Measurements from ENCODE around the gene RAB17. TPM values are rescaled to one million over a fixed set of nuclear protein-coding genes. Genes with fewer than 3 reads are reported as not detected.
"Not testable (repeated sequence)": the region's sequence is repeated elsewhere in the genome, so short reads cannot be mapped to it uniquely, and the experiment has no call there.

RAB17 gene
- total RNA-seq, 1 donor from 2014 or later = 60.1 TPM

DNA sequence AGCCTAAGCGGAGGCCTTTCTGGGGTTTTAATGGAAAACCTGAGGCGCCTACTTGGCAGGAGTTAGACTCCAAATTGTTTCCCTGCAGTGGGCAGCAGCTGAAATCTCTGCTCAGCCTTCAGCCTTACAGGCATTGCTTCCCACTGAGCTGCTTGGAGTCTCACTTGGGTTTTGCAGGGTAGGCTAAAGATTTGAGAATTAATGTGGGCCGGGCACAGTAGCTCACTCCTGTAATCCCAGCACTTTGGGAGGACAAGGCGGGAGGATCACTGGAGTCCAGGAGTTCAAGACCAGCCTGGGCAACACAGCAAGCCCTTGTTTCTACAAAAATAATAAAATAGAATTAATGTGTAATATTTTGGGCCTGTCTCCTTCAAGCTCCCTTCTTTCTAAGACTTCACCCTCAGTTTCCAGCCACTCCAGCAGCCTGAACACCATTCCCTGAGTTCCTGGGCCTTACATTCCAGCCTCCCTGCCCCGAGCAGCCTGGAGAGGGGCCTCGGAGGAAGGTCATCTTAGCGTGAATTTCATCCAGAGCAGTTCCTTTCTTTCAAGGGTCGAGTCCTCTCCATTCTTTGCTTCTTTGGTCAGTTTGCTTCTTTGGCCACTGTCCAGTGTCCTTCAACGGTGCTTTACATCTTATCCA, 9.1 kb upstream of the RAB17 start:
- Histone ChIP-seq H3K27ac (peak overlapping the region; percentile 61), H3K9me3 (no peaks in the 10 kb centered on the region), H3K4me1 (peaks cover 35% of the 10 kb centered on the region), H3K27me3 (ENCODE audit: low read depth) (no peaks in the 10 kb centered on the region), H3K36me3 (no peaks in the 10 kb centered on the region), H3K4me3 (peak overlapping the region; percentile 4)
- ATAC-seq = no peak
- no peak for DNase-seq
- intact Hi-C loops (cut with DNase I) = no loop called here
- TF ChIP-seq, protein P1, sequence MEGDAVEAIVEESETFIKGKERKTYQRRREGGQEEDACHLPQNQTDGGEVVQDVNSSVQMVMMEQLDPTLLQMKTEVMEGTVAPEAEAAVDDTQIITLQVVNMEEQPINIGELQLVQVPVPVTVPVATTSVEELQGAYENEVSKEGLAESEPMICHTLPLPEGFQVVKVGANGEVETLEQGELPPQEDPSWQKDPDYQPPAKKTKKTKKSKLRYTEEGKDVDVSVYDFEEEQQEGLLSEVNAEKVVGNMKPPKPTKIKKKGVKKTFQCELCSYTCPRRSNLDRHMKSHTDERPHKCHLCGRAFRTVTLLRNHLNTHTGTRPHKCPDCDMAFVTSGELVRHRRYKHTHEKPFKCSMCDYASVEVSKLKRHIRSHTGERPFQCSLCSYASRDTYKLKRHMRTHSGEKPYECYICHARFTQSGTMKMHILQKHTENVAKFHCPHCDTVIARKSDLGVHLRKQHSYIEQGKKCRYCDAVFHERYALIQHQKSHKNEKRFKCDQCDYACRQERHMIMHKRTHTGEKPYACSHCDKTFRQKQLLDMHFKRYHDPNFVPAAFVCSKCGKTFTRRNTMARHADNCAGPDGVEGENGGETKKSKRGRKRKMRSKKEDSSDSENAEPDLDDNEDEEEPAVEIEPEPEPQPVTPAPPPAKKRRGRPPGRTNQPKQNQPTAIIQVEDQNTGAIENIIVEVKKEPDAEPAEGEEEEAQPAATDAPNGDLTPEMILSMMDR (IDR thresholded peaks at IDR 0.05) = no peak

DNA sequence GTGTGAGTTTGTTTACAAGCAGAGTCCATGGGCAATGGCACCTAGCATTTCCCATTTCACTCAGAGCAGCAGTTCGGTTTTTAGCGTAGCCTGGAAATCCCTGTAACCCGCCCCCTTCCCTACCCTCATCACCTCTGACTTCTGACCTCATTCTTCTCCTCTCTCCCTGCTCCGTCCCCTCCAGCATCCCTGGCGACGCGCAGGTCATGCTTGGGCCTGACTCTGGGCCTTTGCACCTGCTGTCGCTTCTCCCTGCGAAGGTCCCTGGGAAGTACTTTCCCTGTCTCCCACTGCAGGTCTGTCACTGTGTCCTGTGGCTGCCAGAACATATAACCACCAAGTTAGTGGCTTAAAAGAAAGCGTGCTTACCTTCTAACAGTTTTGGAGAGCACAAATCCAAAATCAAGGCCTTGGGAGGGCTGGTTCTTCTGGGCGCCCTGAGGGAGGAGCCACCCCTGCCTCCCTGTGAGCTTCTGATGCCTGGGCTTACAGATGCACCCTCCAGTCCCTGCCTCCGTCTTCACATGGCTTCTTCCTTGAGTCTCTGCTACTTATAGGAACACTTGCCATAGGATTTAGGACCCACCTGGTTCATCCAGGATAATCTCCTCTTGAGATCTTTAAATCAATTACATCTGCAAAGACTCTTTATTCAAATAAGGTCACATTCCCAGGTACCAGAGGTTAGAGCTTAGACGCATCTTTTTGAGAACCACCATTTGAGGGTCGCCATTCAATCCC, 8.1 kb upstream of the RAB17 start:
- intact Hi-C loops (cut with DNase I) = no loop called here
- no peaks in the 10 kb centered on the region for H3K27me3 ChIP-seq (ENCODE audit: low read depth)
- TF ChIP-seq, protein P1 (IDR thresholded peaks at IDR 0.05) = no peak
- no peak overlapping the region for H3K4me3 ChIP-seq
- H3K4me1 ChIP-seq = peaks cover 36% of the 10 kb centered on the region
- no peak overlapping the region for H3K27ac ChIP-seq
- no peaks in the 10 kb centered on the region for H3K9me3 ChIP-seq
- no peak for DNase-seq
- H3K36me3 ChIP-seq = no peaks in the 10 kb centered on the region
- no peak for ATAC-seq

DNA sequence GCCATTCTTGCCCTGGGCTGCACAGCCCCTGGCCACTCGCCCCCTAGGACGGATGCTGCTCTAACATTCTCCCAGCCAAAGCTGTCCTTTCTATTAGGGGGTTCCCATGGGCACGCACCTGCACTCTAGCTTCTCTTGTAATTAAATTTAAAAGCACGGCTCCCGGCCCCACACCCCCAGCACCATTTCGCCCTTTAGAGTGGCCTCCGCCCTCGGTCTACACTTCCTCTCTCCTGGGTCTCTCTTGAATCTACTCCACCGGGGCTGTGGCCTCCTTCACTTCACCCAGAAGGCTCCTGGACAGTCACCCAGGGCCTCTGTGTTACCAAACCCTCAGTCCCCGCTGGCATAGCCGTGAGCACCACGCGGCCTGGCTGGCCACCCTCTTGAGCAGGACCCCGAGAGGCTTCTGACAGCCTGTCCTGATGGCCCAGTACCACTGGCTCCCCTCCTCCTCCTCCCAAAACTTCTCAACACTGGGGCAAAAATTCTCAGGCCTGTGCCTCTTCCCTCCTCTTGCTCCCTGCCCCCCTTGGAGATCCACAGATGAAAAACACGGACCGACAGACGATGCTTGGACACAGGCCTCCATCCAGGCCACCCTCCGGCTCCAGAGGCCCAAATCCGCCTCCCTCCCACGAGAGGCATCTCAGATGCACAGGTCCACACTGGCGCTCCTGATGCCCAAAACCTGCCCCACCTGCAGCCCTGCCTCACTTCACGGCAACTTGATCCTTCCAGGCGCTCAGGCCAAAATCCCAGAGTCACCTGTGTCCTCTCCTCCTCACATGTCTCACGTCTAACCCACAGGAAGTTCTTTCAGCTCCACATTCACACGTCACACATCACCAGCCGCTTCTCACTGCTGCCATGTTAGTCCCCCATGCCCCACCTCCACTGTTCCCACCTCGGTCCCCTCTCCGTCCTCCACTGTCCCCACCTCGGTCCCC, 6.9 kb upstream of the RAB17 start:
- Histone ChIP-seq H3K9me3 (no peaks in the 10 kb centered on the region), H3K4me3 (no peak overlapping the region), H3K27ac (no peak overlapping the region), H3K4me1 (peaks cover 31% of the 10 kb centered on the region), H3K36me3 (no peaks in the 10 kb centered on the region), H3K27me3 (ENCODE audit: low read depth) (no peaks in the 10 kb centered on the region)
- ATAC-seq (no peak), DNase-seq (no peak)
- intact Hi-C loops (cut with DNase I) = no loop called here
- TF ChIP-seq, protein P1 (IDR thresholded peaks at IDR 0.05) = no peak

DNA sequence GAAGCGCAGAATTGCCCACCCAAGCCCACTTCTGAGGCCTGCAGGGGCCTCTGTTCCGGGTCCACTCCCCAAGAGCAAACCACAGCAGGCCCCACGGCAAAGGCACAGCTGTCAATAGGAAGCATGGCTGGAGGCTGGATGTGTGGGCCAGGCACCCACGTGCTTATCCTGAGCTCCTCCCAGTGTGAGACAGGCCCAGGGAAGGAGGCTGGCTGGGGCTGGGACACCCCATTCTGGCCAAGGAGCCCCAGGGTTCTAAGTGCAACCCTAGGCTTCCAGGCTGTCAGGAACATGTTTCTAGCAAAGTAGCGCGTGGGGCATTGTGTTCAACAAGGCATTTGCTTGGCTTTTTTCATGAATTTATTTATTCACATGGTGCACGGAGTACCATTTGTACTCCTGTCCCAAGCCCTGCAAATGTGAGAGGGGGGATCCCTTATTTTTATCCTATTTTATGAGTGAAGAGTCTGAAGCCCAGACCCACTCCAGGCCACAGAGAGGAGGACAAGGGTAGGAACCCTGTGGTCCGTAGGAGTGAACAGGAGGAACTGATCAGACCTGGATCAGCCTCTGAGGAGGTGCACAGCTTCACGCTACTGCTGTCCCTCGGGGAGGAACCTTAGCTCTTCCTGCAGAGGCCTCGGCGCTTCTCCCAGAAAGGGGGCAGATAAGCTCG, 6.1 kb upstream of the RAB17 start:
- intact Hi-C loops (cut with DNase I) = no loop called here
- no peak for DNase-seq
- Histone ChIP-seq H3K9me3 (no peaks in the 10 kb centered on the region), H3K27me3 (ENCODE audit: low read depth) (no peaks in the 10 kb centered on the region), H3K36me3 (no peaks in the 10 kb centered on the region), H3K4me3 (no peak overlapping the region), H3K4me1 (peaks cover 33% of the 10 kb centered on the region), H3K27ac (no peak overlapping the region)
- TF ChIP-seq, protein P1 (IDR thresholded peaks at IDR 0.05) = no peak
- no peak for ATAC-seq

DNA sequence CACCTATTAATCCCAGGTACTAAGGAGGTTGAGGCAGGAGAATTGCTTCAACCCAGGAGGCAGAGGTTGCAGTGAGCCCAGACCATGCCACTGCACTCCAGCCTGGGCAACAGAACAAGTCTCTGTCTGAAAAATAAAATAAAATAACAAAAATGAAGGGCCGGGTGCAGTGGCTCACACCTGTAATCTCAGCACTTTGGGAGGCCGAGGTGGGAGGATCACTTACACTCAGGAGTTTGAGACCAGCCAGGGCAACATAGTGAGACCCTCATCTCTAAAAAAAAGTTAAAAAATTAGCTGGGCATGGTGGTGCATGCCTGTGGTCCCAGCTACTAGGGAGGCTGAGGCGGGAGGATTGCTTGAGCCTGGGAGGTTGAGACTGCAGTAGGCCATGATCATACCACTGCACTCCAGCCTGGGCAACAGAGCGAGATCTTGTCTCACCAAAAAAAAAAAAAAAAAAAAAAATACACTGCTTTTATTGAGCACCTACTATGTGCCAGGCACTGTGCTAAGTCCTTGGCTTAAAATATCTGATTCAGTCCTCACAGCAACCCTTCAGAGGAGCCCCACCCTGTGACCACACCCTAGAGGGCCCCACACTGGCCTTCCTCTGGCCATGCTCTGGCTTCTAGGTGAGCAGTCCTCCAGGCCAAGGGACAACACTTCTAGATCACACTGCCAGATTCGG, 5.4 kb upstream of the RAB17 start:
- H3K36me3 ChIP-seq; intact Hi-C loops (cut with DNase I); ATAC-seq; H3K4me3 ChIP-seq; DNase-seq; H3K9me3 ChIP-seq; H3K27ac ChIP-seq; H3K27me3 ChIP-seq (ENCODE audit: low read depth): not testable (repeated sequence)
- H3K4me1 ChIP-seq = peaks cover 37% of the 10 kb centered on the region

All from lower lobe of right lung (tissue), 2 donors.